GM23338 (cell line): ENCODE results near the gene PRPF19. TPM values are rescaled to one million over a fixed set of nuclear protein-coding genes. Genes with fewer than 3 reads are reported as not detected.

Source experiments
- ATAC-seq: fragments of 200-7000 bp; cut with Tn5 transposase; 3 replicates; pipeline ENCODE4 v1.9.1; 2020
- DNase-seq: peaks from one replicate; pipeline ENCODE4 v3.0.0-alpha.2; 2015; ENCODE audit warnings: low spot score
- H2AFZ ChIP-seq: fragments of 200-600 bp; sonication (generic); 2 replicates; pipeline ENCODE4 v1.8.0; 2016; ENCODE audit warnings: antibody characterized with exemption, mild to moderate bottlenecking, moderate library complexity
- H3F3A ChIP-seq: fragments of 200-600 bp; sonication (generic); replicated peaks from 2 replicates; pipeline ENCODE4 v1.8.0; 2017; ENCODE audit warnings: antibody characterized with exemption, mixed run types, low read depth
- H3K27ac ChIP-seq: fragments of 200-600 bp; sonication (generic); 2 replicates; pipeline ENCODE4 v1.6.1; 2016; ENCODE audit warnings: low read depth
- H3K27me3 ChIP-seq: fragments of 200-600 bp; sonication (generic); 2 replicates; pipeline ENCODE4 v1.8.0; 2016; ENCODE audit warnings: mild to moderate bottlenecking, mixed run types, moderate library complexity; ENCODE audit not compliant: insufficient read depth
- H3K36me3 ChIP-seq: fragments of 200-600 bp; sonication (generic); 2 replicates; pipeline ENCODE4 v1.8.0; 2016; ENCODE audit warnings: mild to moderate bottlenecking; ENCODE audit not compliant: insufficient read depth
- H3K4me1 ChIP-seq: fragments of 200-600 bp; sonication (generic); 2 replicates; pipeline ENCODE4 v1.8.0; 2016; ENCODE audit warnings: mild to moderate bottlenecking, moderate library complexity; ENCODE audit not compliant: insufficient read depth
- H3K4me2 ChIP-seq: fragments of 200-600 bp; sonication (generic); 2 replicates; pipeline ENCODE4 v1.7.1; 2017; ENCODE audit warnings: mixed run types
- H3K4me3 ChIP-seq: fragments of 200-600 bp; sonication (generic); 2 replicates; pipeline ENCODE4 v1.6.1; 2016; ENCODE audit warnings: mixed run types
- H3K79me2 ChIP-seq: fragments of 200-600 bp; sonication (generic); replicated peaks from 2 replicates; pipeline ENCODE4 v1.8.0; 2017; ENCODE audit warnings: mild to moderate bottlenecking; ENCODE audit not compliant: insufficient read depth
- H3K9me2 ChIP-seq: fragments of 200-600 bp; sonication (generic); 2 replicates; pipeline ENCODE4 v1.8.0; 2017; ENCODE audit not compliant: insufficient read depth
- H4K20me1 ChIP-seq: fragments of 200-600 bp; sonication (generic); replicated peaks from 2 replicates; pipeline ENCODE4 v1.8.0; 2017; ENCODE audit warnings: mild to moderate bottlenecking; ENCODE audit not compliant: insufficient read depth
- H3K27ac Mint-ChIP-seq: 2 replicates; pipeline ENCODE4 v1.8.0; 2020; ENCODE audit warnings: inconsistent platforms, mild to moderate bottlenecking, moderate library complexity, mixed read lengths
- H3K27me3 Mint-ChIP-seq: 3 replicates; pipeline ENCODE4 v1.8.0; 2022; ENCODE audit warnings: low read depth, mild to moderate bottlenecking, moderate library complexity, mixed read lengths, inconsistent platforms; ENCODE audit not compliant: insufficient read depth, poor library complexity
- H3K36me3 Mint-ChIP-seq: 3 replicates; pipeline ENCODE4 v1.8.0; 2021; ENCODE audit warnings: low read depth, mild to moderate bottlenecking, inconsistent platforms, moderate library complexity, mixed read lengths
- H3K4me1 Mint-ChIP-seq: 3 replicates; pipeline ENCODE4 v1.8.0; 2020; ENCODE audit warnings: mild to moderate bottlenecking, inconsistent platforms, mixed read lengths
- H3K4me3 Mint-ChIP-seq: 3 replicates; pipeline ENCODE4 v1.8.0; 2021; ENCODE audit warnings: moderate library complexity, mild to moderate bottlenecking, inconsistent platforms, mixed read lengths
- H3K9me3 Mint-ChIP-seq: 3 replicates; pipeline ENCODE4 v1.8.0; 2020; ENCODE audit warnings: moderate library complexity, mild to moderate bottlenecking, inconsistent platforms, mixed read lengths
- CREB1 ChIP-seq: fragments of 250-450 bp; sonication (Bioruptor Pico); IDR thresholded peaks from 2 replicates; pipeline ENCODE4 v1.5.0; 2020; ENCODE audit warnings: low read depth, mild to moderate bottlenecking, moderate library complexity
- CTCF ChIP-seq, 2 experiments: fragments of 200-600 bp in 1 of 2; sonication (generic) in 1 of 2; conservative IDR thresholded peaks; 2 replicates each; pipeline versions ENCODE4 v1.5.1 to v1.6.1; 2016 to 2017; ENCODE audit warnings: antibody characterized with exemption in 2 of 2, low read depth in 2 of 2, mild to moderate bottlenecking in 2 of 2, moderate library complexity in 1 of 2
- EZH2 ChIP-seq: fragments of 200-600 bp; sonication (generic); IDR thresholded peaks from one replicate; pipeline ENCODE4 v1.8.0; 2017; ENCODE audit warnings: antibody characterized with exemption, mild to moderate bottlenecking, low read depth; ENCODE audit not compliant: unreplicated experiment
- JUNB ChIP-seq: IDR thresholded peaks from one replicate; pipeline ENCODE4 v1.6.1; 2016; ENCODE audit warnings: antibody characterized with exemption; ENCODE audit not compliant: unreplicated experiment
- NANOG ChIP-seq: IDR thresholded peaks from 2 replicates; pipeline ENCODE4 v1.6.1; 2016; ENCODE audit warnings: antibody characterized with exemption, borderline replicate concordance
- POLR2AphosphoS5 ChIP-seq: IDR thresholded peaks from 2 replicates; pipeline ENCODE4 v1.6.1; 2016; ENCODE audit warnings: antibody characterized with exemption, low read depth
- ZNF331 ChIP-seq: fragments of 250-450 bp; sonication (Bioruptor Pico); IDR thresholded peaks from 2 replicates; pipeline ENCODE4 v1.5.0; 2020; ENCODE audit warnings: low read depth, mild to moderate bottlenecking, moderate library complexity
- polyA plus RNA-seq: library from polyadenylated mRNA; unstranded; fragments of >200 nt; fragmentation: Nextera tagmentation; extraction: Ambion mirVana; gene quantifications from 2 replicates; pipeline ENCODE4 v1.2.1, GENCODE V29; 2016
- total RNA-seq: library from RNA; depleted of rRNA; stranded (reverse); fragments of >200 nt; shearing (Covaris generic); gene quantifications from 2 replicates; pipeline ENCODE4 v1.2.3, GENCODE V29; 2014
- TF ChIP-seq, protein P1 (sequence below): fragments of 250-450 bp; sonication (Bioruptor Pico); IDR thresholded peaks from 2 replicates; pipeline ENCODE4 v1.5.0; 2020; ENCODE audit warnings: mild to moderate bottlenecking, moderate library complexity

PRPF19 gene
- total and polyA plus RNA-seq, 2 experiments from 2014 or later: 153 to 161 TPM

DNA sequence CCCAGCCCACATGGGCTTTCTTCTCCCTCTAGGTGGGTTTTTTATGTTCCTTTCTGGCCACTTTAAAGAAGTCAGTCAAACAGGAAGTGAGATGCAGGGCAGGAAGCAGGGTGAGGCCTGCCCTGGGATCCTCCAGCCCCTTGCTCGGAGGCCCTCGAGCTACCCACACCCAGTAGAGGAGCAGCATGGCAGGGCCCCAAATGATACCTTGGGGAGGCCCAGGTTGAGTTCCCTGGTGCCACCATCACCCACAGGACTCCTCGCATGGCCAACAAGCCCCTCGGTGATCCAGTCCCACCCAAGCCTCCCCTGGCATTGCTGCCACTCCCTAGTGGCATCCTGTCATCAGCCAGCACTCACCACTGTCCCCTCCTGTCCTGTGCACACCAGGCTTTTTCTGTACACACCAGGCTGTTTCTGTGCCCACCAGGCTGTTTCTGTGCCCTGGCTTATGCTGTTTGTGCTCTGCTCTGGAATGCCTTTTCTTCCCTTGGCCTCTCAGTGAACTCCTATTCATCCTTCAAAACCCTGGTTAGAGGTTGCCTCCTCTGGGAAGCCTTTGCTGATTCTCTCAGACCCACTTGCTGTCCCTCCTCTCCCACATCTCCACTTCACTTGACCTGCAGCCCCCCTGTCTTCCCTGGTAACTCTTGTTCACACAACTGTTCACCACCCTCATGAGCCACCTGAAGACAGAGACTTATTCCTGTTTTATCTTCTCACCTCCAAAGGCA lies 47.5 kb downstream of the PRPF19 start (continued):
- no peak for TF ChIP-seq ZNF331 (CRISPR knock-in tag)
- TF ChIP-seq, protein P1, sequence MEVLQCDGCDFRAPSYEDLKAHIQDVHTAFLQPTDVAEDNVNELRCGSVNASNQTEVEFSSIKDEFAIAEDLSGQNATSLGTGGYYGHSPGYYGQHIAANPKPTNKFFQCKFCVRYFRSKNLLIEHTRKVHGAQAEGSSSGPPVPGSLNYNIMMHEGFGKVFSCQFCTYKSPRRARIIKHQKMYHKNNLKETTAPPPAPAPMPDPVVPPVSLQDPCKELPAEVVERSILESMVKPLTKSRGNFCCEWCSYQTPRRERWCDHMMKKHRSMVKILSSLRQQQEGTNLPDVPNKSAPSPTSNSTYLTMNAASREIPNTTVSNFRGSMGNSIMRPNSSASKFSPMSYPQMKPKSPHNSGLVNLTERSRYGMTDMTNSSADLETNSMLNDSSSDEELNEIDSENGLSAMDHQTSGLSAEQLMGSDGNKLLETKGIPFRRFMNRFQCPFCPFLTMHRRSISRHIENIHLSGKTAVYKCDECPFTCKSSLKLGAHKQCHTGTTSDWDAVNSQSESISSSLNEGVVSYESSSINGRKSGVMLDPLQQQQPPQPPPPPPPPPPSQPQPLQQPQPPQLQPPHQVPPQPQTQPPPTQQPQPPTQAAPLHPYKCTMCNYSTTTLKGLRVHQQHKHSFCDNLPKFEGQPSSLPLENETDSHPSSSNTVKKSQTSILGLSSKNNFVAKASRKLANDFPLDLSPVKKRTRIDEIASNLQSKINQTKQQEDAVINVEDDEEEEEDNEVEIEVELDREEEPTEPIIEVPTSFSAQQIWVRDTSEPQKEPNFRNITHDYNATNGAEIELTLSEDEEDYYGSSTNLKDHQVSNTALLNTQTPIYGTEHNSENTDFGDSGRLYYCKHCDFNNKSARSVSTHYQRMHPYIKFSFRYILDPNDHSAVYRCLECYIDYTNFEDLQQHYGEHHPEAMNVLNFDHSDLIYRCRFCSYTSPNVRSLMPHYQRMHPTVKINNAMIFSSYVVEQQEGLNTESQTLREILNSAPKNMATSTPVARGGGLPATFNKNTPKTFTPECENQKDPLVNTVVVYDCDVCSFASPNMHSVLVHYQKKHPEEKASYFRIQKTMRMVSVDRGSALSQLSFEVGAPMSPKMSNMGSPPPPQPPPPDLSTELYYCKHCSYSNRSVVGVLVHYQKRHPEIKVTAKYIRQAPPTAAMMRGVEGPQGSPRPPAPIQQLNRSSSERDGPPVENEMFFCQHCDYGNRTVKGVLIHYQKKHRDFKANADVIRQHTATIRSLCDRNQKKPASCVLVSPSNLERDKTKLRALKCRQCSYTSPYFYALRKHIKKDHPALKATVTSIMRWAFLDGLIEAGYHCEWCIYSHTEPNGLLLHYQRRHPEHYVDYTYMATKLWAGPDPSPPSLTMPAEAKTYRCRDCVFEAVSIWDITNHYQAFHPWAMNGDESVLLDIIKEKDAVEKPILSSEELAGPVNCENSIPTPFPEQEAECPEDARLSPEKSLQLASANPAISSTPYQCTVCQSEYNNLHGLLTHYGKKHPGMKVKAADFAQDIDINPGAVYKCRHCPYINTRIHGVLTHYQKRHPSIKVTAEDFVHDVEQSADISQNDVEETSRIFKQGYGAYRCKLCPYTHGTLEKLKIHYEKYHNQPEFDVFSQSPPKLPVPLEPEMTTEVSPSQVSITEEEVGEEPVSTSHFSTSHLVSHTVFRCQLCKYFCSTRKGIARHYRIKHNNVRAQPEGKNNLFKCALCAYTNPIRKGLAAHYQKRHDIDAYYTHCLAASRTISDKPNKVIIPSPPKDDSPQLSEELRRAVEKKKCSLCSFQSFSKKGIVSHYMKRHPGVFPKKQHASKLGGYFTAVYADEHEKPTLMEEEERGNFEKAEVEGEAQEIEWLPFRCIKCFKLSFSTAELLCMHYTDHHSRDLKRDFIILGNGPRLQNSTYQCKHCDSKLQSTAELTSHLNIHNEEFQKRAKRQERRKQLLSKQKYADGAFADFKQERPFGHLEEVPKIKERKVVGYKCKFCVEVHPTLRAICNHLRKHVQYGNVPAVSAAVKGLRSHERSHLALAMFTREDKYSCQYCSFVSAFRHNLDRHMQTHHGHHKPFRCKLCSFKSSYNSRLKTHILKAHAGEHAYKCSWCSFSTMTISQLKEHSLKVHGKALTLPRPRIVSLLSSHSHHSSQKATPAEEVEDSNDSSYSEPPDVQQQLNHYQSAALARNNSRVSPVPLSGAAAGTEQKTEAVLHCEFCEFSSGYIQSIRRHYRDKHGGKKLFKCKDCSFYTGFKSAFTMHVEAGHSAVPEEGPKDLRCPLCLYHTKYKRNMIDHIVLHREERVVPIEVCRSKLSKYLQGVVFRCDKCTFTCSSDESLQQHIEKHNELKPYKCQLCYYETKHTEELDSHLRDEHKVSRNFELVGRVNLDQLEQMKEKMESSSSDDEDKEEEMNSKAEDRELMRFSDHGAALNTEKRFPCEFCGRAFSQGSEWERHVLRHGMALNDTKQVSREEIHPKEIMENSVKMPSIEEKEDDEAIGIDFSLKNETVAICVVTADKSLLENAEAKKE: no peak

DNA sequence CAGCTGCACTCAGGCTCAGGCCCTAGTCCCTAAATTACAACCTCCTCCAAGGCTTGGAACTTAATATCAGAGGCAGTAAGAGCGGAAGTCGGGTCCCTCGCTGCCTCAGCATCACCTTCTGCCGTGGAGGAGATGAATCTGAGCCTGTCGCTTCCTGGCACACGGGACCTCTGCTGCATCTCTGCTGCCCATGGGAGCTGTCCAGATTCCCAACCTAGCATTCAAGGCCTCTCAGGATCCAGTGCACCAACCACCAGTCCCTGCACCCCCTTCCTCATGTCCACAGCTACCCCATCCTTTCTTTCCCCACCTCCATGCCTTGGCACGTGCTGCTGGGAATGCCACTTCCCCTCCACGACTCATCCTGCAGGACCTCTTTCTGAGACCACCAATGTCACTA lies 48.1 kb downstream of the PRPF19 start:
- H3K4me1 Mint-ChIP-seq: no peaks in the 10 kb centered on the region
- H3K27ac Mint-ChIP-seq: no peak overlapping the region
- H3F3A ChIP-seq: no peaks in the 10 kb centered on the region
- H3K79me2 ChIP-seq: no peaks in the 10 kb centered on the region
- no peak overlapping the region for H3K4me3 ChIP-seq
- no peak overlapping the region for H2AFZ ChIP-seq
- no peaks in the 10 kb centered on the region for H3K36me3 ChIP-seq
- no peak overlapping the region for H3K4me3 Mint-ChIP-seq
- H3K4me1 ChIP-seq: no peaks in the 10 kb centered on the region
- H3K9me3 Mint-ChIP-seq: no peaks in the 10 kb centered on the region; the same call in 2 of the 3 replicates
- H3K4me2 ChIP-seq: no peak overlapping the region
- no peaks in the 10 kb centered on the region for H3K9me2 ChIP-seq
- DNase-seq: no peak
- no peak for ATAC-seq
- peaks cover 11% of the 10 kb centered on the region for H3K27me3 Mint-ChIP-seq
- H3K27ac ChIP-seq: no peak overlapping the region
- H4K20me1 ChIP-seq: no peaks in the 10 kb centered on the region
- H3K27me3 ChIP-seq: peaks cover 16% of the 10 kb centered on the region
- peaks cover under 1% of the 10 kb centered on the region; the same call in 2 of the 3 replicates for H3K36me3 Mint-ChIP-seq
- TF ChIP-seq POLR2AphosphoS5 (no peak), EZH2 (no peak), CREB1 (CRISPR knock-in tag) (no peak), JUNB (no peak), NANOG (no peak), CTCF (conservative IDR thresholded peaks at IDR 0.05; ENCODE audit: low read depth in 2 of 2) (no peak), ZNF331 (CRISPR knock-in tag) (no peak)
